ENCODE results near the gene DNAI7. TPM values are rescaled to one million over a fixed set of nuclear protein-coding genes. Genes with fewer than 3 reads are reported as not detected.

Gene DNAI7
- total RNA-seq, 1 donor from 2014 or later = 0.49 TPM

GRCh38 chr12:25124493-25124892 is 70.5 kb downstream of the DNAI7 start:
- DNase-seq = no peak
- Histone ChIP-seq H3K27ac (no peak overlapping the region), H3K9me3 (no peaks in the 10 kb centered on the region), H3K4me3 (no peak overlapping the region), H3K36me3 (no peaks in the 10 kb centered on the region), H3K4me1 (no peaks in the 10 kb centered on the region), H3K27me3 (no peaks in the 10 kb centered on the region)
- no peak for ATAC-seq
- TF ChIP-seq CTCF (IDR thresholded peaks at IDR 0.05) = no peak
- intact Hi-C loops (cut with DNase I) = no loop called here

- Histone ChIP-seq H3K9me3 (no peaks in the 10 kb centered on the region), H3K27me3 (no peaks in the 10 kb centered on the region), H3K27ac (no peak overlapping the region), H3K36me3 (no peaks in the 10 kb centered on the region), H3K4me1 (no peaks in the 10 kb centered on the region), H3K4me3 (no peak overlapping the region)
- TF ChIP-seq CTCF (IDR thresholded peaks at IDR 0.05) = no peak
- no peak for ATAC-seq
- no peak for DNase-seq
- intact Hi-C loops (cut with DNase I) = no loop called here
Observed at GRCh38 chr12:25123126-25123525, 71.8 kb downstream of the DNAI7 start.

GRCh38 chr12:25121916-25122315 is 73.0 kb downstream of the DNAI7 start:
- no peak for DNase-seq
- Histone ChIP-seq H3K4me3 (no peak overlapping the region), H3K27me3 (no peaks in the 10 kb centered on the region), H3K9me3 (no peaks in the 10 kb centered on the region), H3K36me3 (no peaks in the 10 kb centered on the region), H3K4me1 (no peaks in the 10 kb centered on the region), H3K27ac (no peak overlapping the region)
- intact Hi-C loops (cut with DNase I) = no loop called here
- ATAC-seq = no peak
- no peak for TF ChIP-seq CTCF (IDR thresholded peaks at IDR 0.05)

GRCh38 chr12:25121110-25121509 is 73.8 kb downstream of the DNAI7 start:
- H3K36me3 ChIP-seq = no peaks in the 10 kb centered on the region

GRCh38 chr12:25119020-25119419 is 75.9 kb downstream of the DNAI7 start:
- Histone ChIP-seq H3K4me1 (no peaks in the 10 kb centered on the region), H3K4me3 (no peak overlapping the region), H3K36me3 (no peaks in the 10 kb centered on the region), H3K9me3 (no peaks in the 10 kb centered on the region), H3K27ac (no peak overlapping the region), H3K27me3 (no peaks in the 10 kb centered on the region)
- DNase-seq (no peak), ATAC-seq (no peak)
- intact Hi-C loops (cut with DNase I) = no loop called here
- no peak for TF ChIP-seq CTCF (IDR thresholded peaks at IDR 0.05)

More at GRCh38 chr12:25121110-25121509, 73.8 kb downstream of the DNAI7 start:
- H3K27ac ChIP-seq = no peak overlapping the region
- no peak overlapping the region for H3K4me3 ChIP-seq
- ATAC-seq = no peak
- no peaks in the 10 kb centered on the region for H3K9me3 ChIP-seq
- H3K4me1 ChIP-seq = no peaks in the 10 kb centered on the region
- TF ChIP-seq CTCF (IDR thresholded peaks at IDR 0.05) = no peak
- intact Hi-C loops (cut with DNase I) = no loop called here
- no peaks in the 10 kb centered on the region for H3K27me3 ChIP-seq
- no peak for DNase-seq

GRCh38 chr12:25115677-25116076 is 79.3 kb downstream of the DNAI7 start:
- TF ChIP-seq CTCF (IDR thresholded peaks at IDR 0.05) = no peak

More at GRCh38 chr12:25115677-25116076, 79.3 kb downstream of the DNAI7 start:
- DNase-seq = no peak
- intact Hi-C loops (cut with DNase I) = no loop called here
- ATAC-seq = peak; percentile 93
- H3K36me3 ChIP-seq = no peaks in the 10 kb centered on the region
- H3K27ac ChIP-seq = no peak overlapping the region
- H3K4me3 ChIP-seq = no peak overlapping the region
- no peaks in the 10 kb centered on the region for H3K9me3 ChIP-seq
- H3K27me3 ChIP-seq = no peaks in the 10 kb centered on the region
- H3K4me1 ChIP-seq = no peaks in the 10 kb centered on the region
